MM.1S (cell line): ENCODE measurements around the gene C12orf50.

Source experiments
- DNase-seq: peaks from one replicate; pipeline ENCODE4 v3.0.0-alpha.2; 2015
- H2AFZ ChIP-seq: fragments of 300-600 bp; sonication (generic); 2 replicates; pipeline ENCODE4 v1.6.0; 2016; ENCODE audit warnings: antibody characterized with exemption, low read length
- H3F3A ChIP-seq: fragments of 300-600 bp; sonication (generic); 2 replicates; pipeline ENCODE4 v1.6.1; 2016; ENCODE audit warnings: mild to moderate bottlenecking, antibody characterized with exemption, low read length, moderate library complexity, mixed read lengths; ENCODE audit not compliant: insufficient read depth
- H3K27ac ChIP-seq: fragments of 300-600 bp; sonication (generic); 2 replicates; pipeline ENCODE4 v1.5.1; 2016; ENCODE audit warnings: mild to moderate bottlenecking, low read length
- H3K27me3 ChIP-seq: fragments of 300-600 bp; sonication (generic); replicated peaks from 2 replicates; pipeline ENCODE4 v1.6.0; 2016; ENCODE audit warnings: low read length; ENCODE audit not compliant: insufficient read depth
- H3K36me3 ChIP-seq: fragments of 300-600 bp; sonication (generic); replicated peaks from 2 replicates; pipeline ENCODE4 v1.6.1; 2016; ENCODE audit warnings: mild to moderate bottlenecking, low read length, mixed read lengths; ENCODE audit not compliant: insufficient read depth
- H3K4me1 ChIP-seq: fragments of 300-600 bp; sonication (generic); 2 replicates; pipeline ENCODE4 v1.6.1; 2016; ENCODE audit warnings: low read length, mixed read lengths
- H3K4me2 ChIP-seq: fragments of 300-600 bp; sonication (generic); 2 replicates; pipeline ENCODE4 v1.6.0; 2016; ENCODE audit warnings: low read depth, low read length
- H3K4me3 ChIP-seq: fragments of 300-600 bp; sonication (generic); 2 replicates; pipeline ENCODE4 v1.5.1; 2016; ENCODE audit warnings: low read length, mixed read lengths
- H3K79me2 ChIP-seq: fragments of 300-600 bp; sonication (generic); 2 replicates; pipeline ENCODE4 v1.6.1; 2016; ENCODE audit warnings: mixed run types, low read length, mixed read lengths
- H3K9ac ChIP-seq: fragments of 300-600 bp; sonication (generic); 2 replicates; pipeline ENCODE4 v1.6.1; 2016; ENCODE audit warnings: low read length, mixed read lengths
- H3K9me2 ChIP-seq: fragments of 300-600 bp; sonication (generic); replicated peaks from 2 replicates; pipeline ENCODE4 v1.6.1; 2016; ENCODE audit warnings: mild to moderate bottlenecking, low read length, mixed read lengths; ENCODE audit not compliant: insufficient read depth
- H3K9me3 ChIP-seq: fragments of 300-600 bp; sonication (generic); replicated peaks from 2 replicates; pipeline ENCODE4 v1.6.1; 2016; ENCODE audit warnings: mild to moderate bottlenecking, low read length, mixed read lengths; ENCODE audit not compliant: insufficient read depth
- H4K20me1 ChIP-seq: fragments of 300-600 bp; sonication (generic); 2 replicates; pipeline ENCODE4 v1.6.1; 2016; ENCODE audit warnings: mild to moderate bottlenecking, low read length, moderate library complexity, mixed read lengths; ENCODE audit not compliant: insufficient read depth
- CTCF ChIP-seq: fragments of 300-600 bp; sonication (generic); IDR thresholded peaks from 2 replicates; pipeline ENCODE4 v1.5.1; 2016; ENCODE audit warnings: antibody characterized with exemption, low read length, mixed read lengths
- EZH2 ChIP-seq: fragments of 300-600 bp; sonication (generic); optimal IDR thresholded peaks from 2 replicates; pipeline ENCODE3; 2017; ENCODE audit warnings: low read depth, mild to moderate bottlenecking, antibody characterized with exemption, low read length, mixed read lengths
- EZH2phosphoT487 ChIP-seq: fragments of 300-600 bp; sonication (generic); IDR thresholded peaks from 2 replicates; pipeline ENCODE4 v1.6.1; 2018; ENCODE audit warnings: antibody characterized with exemption, low read length

Gene C12orf50

GRCh38 chr12:87995581-87996178 is 33.5 kb downstream of the C12orf50 start:
- TF ChIP-seq EZH2 (no peak), CTCF (peak; percentile 60)
- Histone ChIP-seq H3K27ac (no peak overlapping the region), H3K4me2 (no peak overlapping the region), H3K4me3 (no peak overlapping the region), H3K9ac (no peak overlapping the region), H3K36me3 (no peaks in the 10 kb centered on the region), H4K20me1 (no peaks in the 10 kb centered on the region), H3K9me2 (no peaks in the 10 kb centered on the region), H3K9me3 (no peaks in the 10 kb centered on the region), H3K79me2 (no peaks in the 10 kb centered on the region), H3F3A (no peaks in the 10 kb centered on the region), H3K27me3 (no peaks in the 10 kb centered on the region), H3K4me1 (no peaks in the 10 kb centered on the region), H2AFZ (no peak overlapping the region)
- peak; percentile 47 for DNase-seq

- H3K9me2 ChIP-seq = no peaks in the 10 kb centered on the region
- H3F3A ChIP-seq = no peaks in the 10 kb centered on the region
- TF ChIP-seq EZH2phosphoT487 (no peak), EZH2 (no peak), CTCF (no peak)
- no peak overlapping the region for H3K4me2 ChIP-seq
- H3K9ac ChIP-seq = no peak overlapping the region
- H3K36me3 ChIP-seq = no peaks in the 10 kb centered on the region
- no peaks in the 10 kb centered on the region for H4K20me1 ChIP-seq
- H3K9me3 ChIP-seq = no peaks in the 10 kb centered on the region
- H3K4me3 ChIP-seq = no peak overlapping the region
- H2AFZ ChIP-seq = no peak overlapping the region
- DNase-seq = no peak
- H3K27ac ChIP-seq = no peak overlapping the region
- no peaks in the 10 kb centered on the region for H3K4me1 ChIP-seq
- H3K79me2 ChIP-seq = no peaks in the 10 kb centered on the region
- H3K27me3 ChIP-seq = no peaks in the 10 kb centered on the region
These were observed 37.7 kb downstream of the C12orf50 start for GRCh38 chr12:87991483-87991882.

GRCh38 chr12:87988534-87988933 is 40.7 kb downstream of the C12orf50 start:
- Histone ChIP-seq H3K27ac (no peak overlapping the region), H3K79me2 (no peaks in the 10 kb centered on the region), H4K20me1 (no peaks in the 10 kb centered on the region), H3K9me3 (no peaks in the 10 kb centered on the region), H3F3A (no peaks in the 10 kb centered on the region), H3K9me2 (no peaks in the 10 kb centered on the region), H2AFZ (no peak overlapping the region), H3K4me1 (no peaks in the 10 kb centered on the region), H3K4me2 (no peak overlapping the region), H3K9ac (no peak overlapping the region), H3K4me3 (no peak overlapping the region), H3K36me3 (no peaks in the 10 kb centered on the region), H3K27me3 (no peaks in the 10 kb centered on the region)
- DNase-seq = no peak
- TF ChIP-seq EZH2phosphoT487 (no peak), EZH2 (no peak), CTCF (no peak)
